Neutrophil (primary cell): ENCODE data around the gene WDR48.

Source experiments
- H3K27ac ChIP-seq: fragments of 200-600 bp; sonication (generic); 2 replicates; pipeline ENCODE4 v1.5.1; 2016; ENCODE audit warnings: mild to moderate bottlenecking, moderate library complexity
- H3K27me3 ChIP-seq: fragments of 200-600 bp; sonication (generic); 2 replicates; pipeline ENCODE4 v1.6.0; 2016; ENCODE audit warnings: mild to moderate bottlenecking
- H3K36me3 ChIP-seq: fragments of 200-600 bp; sonication (generic); 2 replicates; pipeline ENCODE4 v1.5.1; 2017
- H3K4me1 ChIP-seq, 2 experiments: fragments of 200-600 bp in 1 of 2; sonication (generic) in 1 of 2; 1 replicate in 1 of 2; 2 replicates in 1 of 2; pipeline versions ENCODE4 v1.5.1 to v1.6.1; 2013 to 2016; ENCODE audit warnings: low read depth in 1 of 2, low read length in 1 of 2, mild to moderate bottlenecking in 1 of 2, moderate library complexity in 1 of 2; ENCODE audit not compliant: control insufficient read depth in 1 of 2, insufficient read depth in 1 of 2
- H3K4me3 ChIP-seq, 2 experiments: fragments of 200-600 bp in 1 of 2; sonication (generic) in 1 of 2; 1 replicate in 1 of 2; 2 replicates in 1 of 2; pipeline ENCODE4 v1.5.1; 2013 to 2016; ENCODE audit warnings: low read depth in 1 of 2, low read length in 1 of 2, mild to moderate bottlenecking in 1 of 2, moderate library complexity in 1 of 2
- H3K9me3 ChIP-seq: fragments of 200-600 bp; sonication (generic); 2 replicates; pipeline ENCODE4 v1.5.1; 2016
- CTCF ChIP-seq: fragments of 200-600 bp; sonication (generic); IDR thresholded peaks from 2 replicates; pipeline ENCODE4 v1.5.1; 2016; ENCODE audit warnings: antibody characterized with exemption

Gene WDR48

DNA sequence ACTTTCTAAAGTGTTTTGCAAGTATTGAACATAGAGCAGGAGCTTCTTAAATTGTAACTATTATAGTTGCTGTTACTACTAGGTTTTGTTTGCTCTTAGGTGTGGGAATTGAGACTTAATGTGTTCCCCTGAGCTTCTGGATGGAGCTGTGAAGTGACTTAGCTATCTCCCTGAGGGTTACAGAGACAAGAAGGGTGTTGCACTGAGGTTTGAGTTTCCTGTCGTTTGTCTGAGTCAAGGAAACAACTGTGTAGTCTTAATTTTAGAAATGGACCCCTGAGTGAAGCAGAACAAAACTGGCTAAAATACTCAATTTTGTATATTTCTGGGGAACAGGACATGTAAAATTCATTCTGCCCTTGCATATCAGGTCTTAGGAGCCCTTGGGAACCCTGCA lies 76.1 kb downstream of the WDR48 start:
- Histone ChIP-seq H3K4me3 (no peak overlapping the region), H3K9me3 (no peaks in the 10 kb centered on the region), H3K27me3 (no peaks in the 10 kb centered on the region), H3K36me3 (no peaks in the 10 kb centered on the region), H3K4me1 (peaks cover 0 to 9% of the 10 kb centered on the region in 2 experiments), H3K27ac (no peak overlapping the region)
- no peak for TF ChIP-seq CTCF

- TF ChIP-seq CTCF = no peak
- Histone ChIP-seq H3K4me1 (peaks cover 0 to 9% of the 10 kb centered on the region in 2 experiments), H3K4me3 (no peak overlapping the region), H3K9me3 (no peaks in the 10 kb centered on the region), H3K27ac (no peak overlapping the region), H3K27me3 (no peaks in the 10 kb centered on the region), H3K36me3 (no peaks in the 10 kb centered on the region)
Observed at GRCh38 chr3:39128951-39129350, 77.1 kb downstream of the WDR48 start.

DNA sequence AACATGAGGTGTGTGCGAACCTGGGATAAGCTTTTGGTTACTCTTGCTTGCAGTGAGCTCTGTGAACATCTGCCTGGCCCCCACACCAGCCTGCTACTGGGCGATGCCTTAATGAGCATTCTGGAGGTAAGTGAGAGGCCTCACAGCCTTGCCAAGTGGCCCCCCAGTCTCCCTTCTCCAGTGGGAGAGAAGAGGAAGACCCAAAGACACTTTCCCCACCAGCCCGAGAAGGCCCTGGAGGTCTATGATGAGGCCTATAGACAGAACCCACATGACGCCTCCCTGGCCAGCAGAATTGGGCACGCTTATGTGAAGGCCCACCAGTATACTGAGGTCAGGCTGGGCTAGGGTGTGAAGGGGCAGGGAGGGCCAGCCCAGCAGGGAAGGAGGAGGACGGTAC lies 78.2 kb downstream of the WDR48 start:
- no peak for TF ChIP-seq CTCF
- Histone ChIP-seq H3K4me3 (no peak overlapping the region), H3K4me1 (peaks cover 0 to 9% of the 10 kb centered on the region in 2 experiments), H3K9me3 (no peaks in the 10 kb centered on the region), H3K27ac (no peak overlapping the region), H3K36me3 (no peaks in the 10 kb centered on the region), H3K27me3 (no peaks in the 10 kb centered on the region)

GRCh38 chr3:39130693-39131265 lies 79.0 kb downstream of the WDR48 start:
- no peak for TF ChIP-seq CTCF
- no peak overlapping the region for H3K27ac ChIP-seq
- no peaks in the 10 kb centered on the region for H3K36me3 ChIP-seq
- no peaks in the 10 kb centered on the region for H3K9me3 ChIP-seq
- H3K4me3 ChIP-seq = no peak overlapping the region
- no peaks in the 10 kb centered on the region for H3K27me3 ChIP-seq
- peaks cover 0 to 9% of the 10 kb centered on the region in 2 experiments for H3K4me1 ChIP-seq

- Histone ChIP-seq H3K4me3 (no peak overlapping the region), H3K27me3 (no peaks in the 10 kb centered on the region), H3K4me1 (no peaks in the 10 kb centered on the region), H3K9me3 (no peaks in the 10 kb centered on the region), H3K36me3 (no peaks in the 10 kb centered on the region), H3K27ac (no peak overlapping the region)
- no peak for TF ChIP-seq CTCF
Observed at GRCh38 chr3:39132096-39133092, 80.6 kb downstream of the WDR48 start.
